ENCODE results near the gene EIF4G3. TPM values are rescaled to one million over a fixed set of nuclear protein-coding genes. Genes with fewer than 3 reads are reported as not detected.
A peak's percentile ranks its signal among the peaks of the same experiment; 100 is the strongest.

The EIF4G3 gene
- total and polyA plus RNA-seq, 7 donors, result 11.3 to 58.1 (median 39.5) TPM

GRCh38 chr1:20999525-21000244, 177.0 kb downstream of the EIF4G3 start:
- intact Hi-C loops (cut with DNase I), result loop anchor here in 1 of 2 donors (10.0 kb wide), 1 partner anchor 215 kb away; the partner anchor contains the start of gene HP1BP3
- peaks cover 0 to 3% of the 10 kb centered on the region in 2 donors for H3K36me3 ChIP-seq (ENCODE audit: insufficient read depth in 1 of 2, low read depth in 1 of 2)
- H3K27ac ChIP-seq, result peak overlapping the region; percentile 51
- peaks cover 41% of the 10 kb centered on the region for H3K4me1 ChIP-seq
- WGBS, 3 donors, result 71 to 82% (median 76%) methylated on average over 4 of the region's 4 CpGs
- TF ChIP-seq CTCF (IDR thresholded peaks at IDR 0.05), result no peak
- peak in 1 of 4 donors; percentile 60 for ATAC-seq
- H3K9me3 ChIP-seq, result no peaks in the 10 kb centered on the region
- no peak for DNase-seq
- H3K4me3 ChIP-seq, result no peak overlapping the region
- no peaks in the 10 kb centered on the region for H3K27me3 ChIP-seq (ENCODE audit: insufficient read depth in 3 of 3, low read length in 2 of 3)

DNA sequence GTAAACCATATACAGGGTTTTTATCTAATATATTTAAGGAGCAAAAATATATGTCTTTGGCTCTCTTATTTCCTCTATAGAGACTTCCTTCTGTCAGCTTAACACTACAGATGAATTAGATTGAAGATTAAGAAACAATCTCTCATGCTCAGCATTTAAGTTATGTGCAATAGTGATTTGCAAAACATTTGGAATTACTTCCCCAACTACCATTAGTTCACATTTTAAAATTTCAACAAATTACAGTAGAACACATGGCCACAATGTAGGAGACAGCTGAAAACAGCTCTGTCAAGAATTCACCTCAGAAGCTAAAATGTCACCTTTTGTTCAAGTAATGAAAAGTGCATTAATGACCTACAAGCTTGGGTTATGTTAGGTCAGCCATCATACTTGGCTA, 177.9 kb downstream of the EIF4G3 start:
- ATAC-seq (no peak), DNase-seq (no peak)
- no peak overlapping the region for H3K27ac ChIP-seq
- no peaks in the 10 kb centered on the region for H3K9me3 ChIP-seq
- no peak overlapping the region for H3K4me3 ChIP-seq
- H3K27me3 ChIP-seq (ENCODE audit: insufficient read depth in 3 of 3, low read length in 2 of 3), result no peaks in the 10 kb centered on the region
- H3K36me3 ChIP-seq (ENCODE audit: insufficient read depth in 1 of 2, low read depth in 1 of 2), result peaks cover 0 to 3% of the 10 kb centered on the region in 2 donors
- intact Hi-C loops (cut with DNase I), result loop anchor here in 1 of 2 donors (10.0 kb wide), 1 partner anchor 214 kb away; the partner anchor contains the start of gene HP1BP3
- H3K4me1 ChIP-seq, result peaks cover 40% of the 10 kb centered on the region
- TF ChIP-seq CTCF (IDR thresholded peaks at IDR 0.05), result no peak

DNA sequence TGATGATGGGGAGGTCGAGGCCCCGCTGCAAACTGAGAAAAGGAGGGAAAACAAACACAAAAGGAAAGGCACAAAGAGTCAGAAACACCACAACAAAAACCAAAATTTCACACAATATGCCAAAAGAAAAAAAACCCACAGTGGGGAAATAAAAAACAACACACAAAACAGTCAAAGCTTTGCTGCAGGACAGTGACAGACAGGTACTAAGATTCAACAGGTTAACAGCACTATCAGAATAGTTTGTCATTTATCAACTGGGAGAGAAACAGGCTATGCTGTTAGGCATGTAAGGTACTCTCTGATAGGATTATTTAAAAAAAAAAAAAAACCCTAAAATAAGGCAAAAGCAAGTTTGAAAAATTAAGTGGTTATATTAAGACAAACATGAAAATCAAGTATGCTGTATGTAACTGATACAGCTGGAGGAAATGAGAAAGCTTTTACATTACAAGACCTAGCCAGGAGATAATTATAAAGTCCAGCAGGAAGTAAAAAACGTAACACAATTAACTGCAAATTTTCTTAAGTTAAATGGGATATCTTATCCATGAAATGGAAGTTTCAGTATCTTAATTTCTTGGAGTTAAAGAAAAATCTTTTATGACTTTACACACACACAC, 179.0 kb downstream of the EIF4G3 start:
- peaks cover 0 to 3% of the 10 kb centered on the region in 2 donors for H3K36me3 ChIP-seq (ENCODE audit: insufficient read depth in 1 of 2, low read depth in 1 of 2)
- peaks cover 49% of the 10 kb centered on the region for H3K4me1 ChIP-seq
- no peaks in the 10 kb centered on the region for H3K9me3 ChIP-seq
- DNase-seq (no peak), ATAC-seq (no peak)
- intact Hi-C loops (cut with DNase I), result loop anchor here in 1 of 2 donors (10.0 kb wide), 1 partner anchor 213 kb away; the partner anchor contains the start of gene HP1BP3
- TF ChIP-seq CTCF (IDR thresholded peaks at IDR 0.05), result no peak
- H3K27ac ChIP-seq, result no peak overlapping the region
- no peaks in the 10 kb centered on the region for H3K27me3 ChIP-seq (ENCODE audit: insufficient read depth in 3 of 3, low read length in 2 of 3)
- WGBS, 3 donors, result 68 to 74% (median 71%) methylated on average over 3 of the region's 3 CpGs
- no peak overlapping the region for H3K4me3 ChIP-seq

- H3K4me3 ChIP-seq, result no peak overlapping the region
- H3K27ac ChIP-seq, result no peak overlapping the region
- ATAC-seq (no peak), DNase-seq (no peak)
- H3K36me3 ChIP-seq (ENCODE audit: insufficient read depth in 1 of 2, low read depth in 1 of 2), result peaks cover 0 to 3% of the 10 kb centered on the region in 2 donors
- TF ChIP-seq CTCF (IDR thresholded peaks at IDR 0.05), result no peak
- intact Hi-C loops (cut with DNase I), result loop anchor here in 1 of 2 donors (10.0 kb wide), 1 partner anchor 212 kb away; the partner anchor contains the start of gene HP1BP3
- no peaks in the 10 kb centered on the region for H3K9me3 ChIP-seq
- H3K4me1 ChIP-seq, result peaks cover 61% of the 10 kb centered on the region
- H3K27me3 ChIP-seq (ENCODE audit: insufficient read depth in 3 of 3, low read length in 2 of 3), result no peaks in the 10 kb centered on the region
These were observed 180.1 kb downstream of the EIF4G3 start for GRCh38 chr1:20996554-20996953.
